ENCODE measurements around the gene PIP4P1.

GRCh38 chr14:20468764-20469241 lies 7.6 kb upstream of the PIP4P1 start:
- TF ChIP-seq POLR2A (IDR thresholded peaks at IDR 0.05; ENCODE audit: low read length) (no peak), GATA1 (IDR thresholded peaks at IDR 0.05; ENCODE audit: low read depth, low read length) (no peak)
